Fibroblast of lung (primary cell): Measurements from ENCODE around the gene BMP7.

Experiments used
- EZH2 ChIP-seq: IDR thresholded peaks from 2 replicates; pipeline ENCODE4 v1.5.1; 2012; ENCODE audit warnings: low read length, control low read depth, mild to moderate bottlenecking; ENCODE audit errors: missing control alignments
- TF ChIP-seq, protein P1 (sequence below), 2 donors: IDR thresholded peaks in 1 of 2; conservative IDR thresholded peaks in 1 of 2; 1 replicate in 1 of 2; 2 replicates in 1 of 2; pipeline ENCODE4 v1.5.1; 2011 to 2012; ENCODE audit warnings: low read length in 2 of 2, control low read depth in 1 of 2, inconsistent platforms in 1 of 2, low read depth in 1 of 2, mild to moderate bottlenecking in 1 of 2

DNA sequence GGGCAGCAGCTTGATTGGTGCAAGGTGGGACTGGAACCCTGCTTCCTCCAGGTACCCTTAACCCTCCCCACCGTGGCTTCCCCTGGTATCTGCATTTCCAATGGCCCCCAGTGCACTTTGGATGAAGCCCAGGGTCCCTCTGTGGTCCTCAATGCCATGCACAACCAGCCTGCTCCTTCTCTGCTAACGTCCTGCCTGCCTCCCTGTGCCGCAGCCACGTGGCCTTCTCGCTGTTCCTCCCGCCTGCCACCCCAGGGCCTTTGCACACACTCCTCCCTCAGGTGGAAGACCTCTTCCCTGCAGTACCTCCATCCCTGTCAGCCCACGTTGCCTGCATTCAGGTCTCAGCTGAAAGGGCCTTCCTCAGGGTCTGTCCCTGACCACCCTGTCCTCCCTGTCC, 101.6 kb downstream of the BMP7 start:
- TF ChIP-seq, protein P1, sequence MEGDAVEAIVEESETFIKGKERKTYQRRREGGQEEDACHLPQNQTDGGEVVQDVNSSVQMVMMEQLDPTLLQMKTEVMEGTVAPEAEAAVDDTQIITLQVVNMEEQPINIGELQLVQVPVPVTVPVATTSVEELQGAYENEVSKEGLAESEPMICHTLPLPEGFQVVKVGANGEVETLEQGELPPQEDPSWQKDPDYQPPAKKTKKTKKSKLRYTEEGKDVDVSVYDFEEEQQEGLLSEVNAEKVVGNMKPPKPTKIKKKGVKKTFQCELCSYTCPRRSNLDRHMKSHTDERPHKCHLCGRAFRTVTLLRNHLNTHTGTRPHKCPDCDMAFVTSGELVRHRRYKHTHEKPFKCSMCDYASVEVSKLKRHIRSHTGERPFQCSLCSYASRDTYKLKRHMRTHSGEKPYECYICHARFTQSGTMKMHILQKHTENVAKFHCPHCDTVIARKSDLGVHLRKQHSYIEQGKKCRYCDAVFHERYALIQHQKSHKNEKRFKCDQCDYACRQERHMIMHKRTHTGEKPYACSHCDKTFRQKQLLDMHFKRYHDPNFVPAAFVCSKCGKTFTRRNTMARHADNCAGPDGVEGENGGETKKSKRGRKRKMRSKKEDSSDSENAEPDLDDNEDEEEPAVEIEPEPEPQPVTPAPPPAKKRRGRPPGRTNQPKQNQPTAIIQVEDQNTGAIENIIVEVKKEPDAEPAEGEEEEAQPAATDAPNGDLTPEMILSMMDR (conservative IDR thresholded peaks at IDR 0.05 in 1 of 2, IDR thresholded peaks at IDR 0.05 in 1 of 2; ENCODE audit: low read depth in 1 of 2, low read length in 2 of 2) = no peak
- no peak for TF ChIP-seq EZH2
